GM19467 (cell line): ENCODE data around the gene PELI2.

ENCODE experiments used
- ATAC-seq: cut with Tn5 transposase; IDR thresholded peaks from one replicate; pipeline ENCODE4 v1.9.1; 2021; ENCODE audit warnings: mild to moderate bottlenecking, moderate library complexity; ENCODE audit not compliant: unreplicated experiment

Gene PELI2

GRCh38 chr14:56224691-56225681 is 106.8 kb downstream of the PELI2 start:
- no peak for ATAC-seq

- ATAC-seq: no peak
Observed at GRCh38 chr14:56235388-56235787, 117.2 kb downstream of the PELI2 start.

- ATAC-seq: no peak
Observed at GRCh38 chr14:56237398-56237797, 119.2 kb downstream of the PELI2 start.

- ATAC-seq: no peak
Observed at GRCh38 chr14:56241461-56241860, 123.2 kb downstream of the PELI2 start.

- no peak for ATAC-seq
Observed at GRCh38 chr14:56243110-56243509, 124.9 kb downstream of the PELI2 start.

- no peak for ATAC-seq
Observed at GRCh38 chr14:56244138-56244789, 126.1 kb downstream of the PELI2 start.

- ATAC-seq: no peak
Observed at GRCh38 chr14:56247495-56248200, 129.4 kb downstream of the PELI2 start.

GRCh38 chr14:56248442-56248841 is 130.2 kb downstream of the PELI2 start:
- no peak for ATAC-seq

- no peak for ATAC-seq
Observed at GRCh38 chr14:56261046-56261445, 142.8 kb downstream of the PELI2 start.

- no peak for ATAC-seq
Observed at GRCh38 chr14:56262530-56262929, 144.3 kb downstream of the PELI2 start.

- ATAC-seq: no peak
Observed at GRCh38 chr14:56268039-56268438, 149.8 kb downstream of the PELI2 start.

- no peak for ATAC-seq
Observed at GRCh38 chr14:56268673-56269072, 150.5 kb downstream of the PELI2 start.

GRCh38 chr14:56270921-56271320 is 152.7 kb downstream of the PELI2 start:
- no peak for ATAC-seq

GRCh38 chr14:56271970-56272369 is 153.8 kb downstream of the PELI2 start:
- ATAC-seq: no peak

GRCh38 chr14:56273155-56273554 is 154.9 kb downstream of the PELI2 start:
- ATAC-seq: no peak

GRCh38 chr14:56273951-56274350 is 155.7 kb downstream of the PELI2 start:
- no peak for ATAC-seq

GRCh38 chr14:56274556-56274955 is 156.3 kb downstream of the PELI2 start:
- ATAC-seq: no peak

GRCh38 chr14:56276108-56276507 is 157.9 kb downstream of the PELI2 start:
- no peak for ATAC-seq

GRCh38 chr14:56278383-56278782 is 160.2 kb downstream of the PELI2 start:
- ATAC-seq: no peak

- no peak for ATAC-seq
Observed at GRCh38 chr14:56280843-56281242, 162.6 kb downstream of the PELI2 start.

- ATAC-seq: no peak
Observed at GRCh38 chr14:56282179-56282578, 164.0 kb downstream of the PELI2 start.
